HFF-Myc (cell line): Measurements from ENCODE around the gene CDC42EP3.

ENCODE experiments used
- DNase-seq: peaks from one replicate; pipeline ENCODE4 v3.0.0-alpha.2; 2011; ENCODE audit warnings: low read depth; ENCODE audit errors: extremely low read depth
- H3K4me3 ChIP-seq: replicated peaks from 2 replicates; pipeline ENCODE4 v1.5.1; 2011; ENCODE audit warnings: low read depth, mild to moderate bottlenecking, control low read depth, low read length
- TF ChIP-seq, protein P1 (sequence below): IDR thresholded peaks from 2 replicates; pipeline ENCODE4 v1.5.1; 2012; ENCODE audit warnings: mild to moderate bottlenecking, low read depth, low read length, control low read depth; ENCODE audit errors: missing control alignments

Gene CDC42EP3

DNA sequence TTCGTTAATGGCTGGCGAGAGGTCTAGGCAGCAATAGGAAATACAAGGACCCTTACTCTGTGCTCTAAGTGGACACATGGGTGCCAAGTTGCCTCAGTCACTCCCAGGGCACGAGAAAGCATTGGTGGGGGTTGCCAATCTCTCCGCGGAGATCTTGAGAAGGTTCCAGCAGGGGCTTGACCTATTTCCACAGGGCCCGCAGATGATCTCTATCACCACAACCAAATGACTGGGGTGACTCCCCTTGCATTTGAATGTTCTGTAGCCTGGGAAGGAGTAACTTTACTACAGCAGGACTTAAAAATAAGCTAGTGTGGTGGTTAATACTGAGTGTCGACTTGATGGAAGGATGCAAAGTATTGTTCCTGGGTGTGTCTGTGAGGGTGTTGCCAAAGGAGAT is 8.1 kb downstream of the CDC42EP3 start:
- H3K4me3 ChIP-seq, result no peak overlapping the region
- TF ChIP-seq, protein P1, sequence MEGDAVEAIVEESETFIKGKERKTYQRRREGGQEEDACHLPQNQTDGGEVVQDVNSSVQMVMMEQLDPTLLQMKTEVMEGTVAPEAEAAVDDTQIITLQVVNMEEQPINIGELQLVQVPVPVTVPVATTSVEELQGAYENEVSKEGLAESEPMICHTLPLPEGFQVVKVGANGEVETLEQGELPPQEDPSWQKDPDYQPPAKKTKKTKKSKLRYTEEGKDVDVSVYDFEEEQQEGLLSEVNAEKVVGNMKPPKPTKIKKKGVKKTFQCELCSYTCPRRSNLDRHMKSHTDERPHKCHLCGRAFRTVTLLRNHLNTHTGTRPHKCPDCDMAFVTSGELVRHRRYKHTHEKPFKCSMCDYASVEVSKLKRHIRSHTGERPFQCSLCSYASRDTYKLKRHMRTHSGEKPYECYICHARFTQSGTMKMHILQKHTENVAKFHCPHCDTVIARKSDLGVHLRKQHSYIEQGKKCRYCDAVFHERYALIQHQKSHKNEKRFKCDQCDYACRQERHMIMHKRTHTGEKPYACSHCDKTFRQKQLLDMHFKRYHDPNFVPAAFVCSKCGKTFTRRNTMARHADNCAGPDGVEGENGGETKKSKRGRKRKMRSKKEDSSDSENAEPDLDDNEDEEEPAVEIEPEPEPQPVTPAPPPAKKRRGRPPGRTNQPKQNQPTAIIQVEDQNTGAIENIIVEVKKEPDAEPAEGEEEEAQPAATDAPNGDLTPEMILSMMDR, result no peak
- DNase-seq, result no peak

GRCh38 chr2:37659723-37660122 is 11.7 kb downstream of the CDC42EP3 start:
- TF ChIP-seq, protein P1, result no peak
- no peak for DNase-seq
- H3K4me3 ChIP-seq, result no peak overlapping the region

DNA sequence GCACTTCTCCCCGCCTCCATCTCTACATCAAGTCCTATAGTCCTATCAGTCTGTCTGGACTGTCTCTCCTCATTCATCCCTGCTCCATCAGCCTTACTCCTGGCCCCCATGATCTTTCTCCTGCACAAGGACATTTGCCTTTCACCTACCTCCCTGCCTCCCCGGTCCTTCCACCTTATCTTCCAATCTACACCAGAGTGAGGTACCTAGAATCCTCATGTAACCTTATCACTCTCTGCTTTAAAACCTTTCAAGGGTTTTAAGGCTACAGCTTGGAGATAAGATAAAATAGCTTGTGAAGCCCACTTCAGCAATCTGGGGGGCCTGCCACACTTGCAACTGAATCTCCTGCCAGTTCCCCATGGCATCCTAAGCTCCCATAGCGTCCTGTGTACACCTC is 12.8 kb downstream of the CDC42EP3 start:
- TF ChIP-seq, protein P1, result no peak

DNA sequence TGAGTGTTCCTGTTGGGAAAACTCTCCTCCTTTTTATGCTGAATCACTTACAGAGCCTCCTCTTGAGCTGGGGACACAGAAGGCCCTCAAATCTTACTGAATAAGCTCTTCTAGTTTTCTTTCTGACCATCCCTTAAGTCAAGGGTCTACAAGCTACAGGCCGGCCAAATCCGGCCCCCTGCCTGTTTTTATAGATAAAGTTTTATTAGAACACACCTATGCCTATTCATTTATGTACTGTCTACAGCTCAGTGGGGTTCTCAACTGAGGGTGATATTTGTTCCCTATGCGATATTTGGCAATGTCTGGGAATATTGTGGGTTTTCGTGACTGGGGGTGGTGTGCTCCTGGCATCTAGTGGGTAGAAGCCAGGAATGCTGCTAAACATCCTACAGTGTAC is 14.0 kb downstream of the CDC42EP3 start:
- H3K4me3 ChIP-seq, result no peak overlapping the region
- TF ChIP-seq, protein P1, result no peak
- DNase-seq, result no peak

More for the DNA sequence above, 12.8 kb downstream of the CDC42EP3 start:
- H3K4me3 ChIP-seq, result no peak overlapping the region
- no peak for DNase-seq

- no peak overlapping the region for H3K4me3 ChIP-seq
- no peak for DNase-seq
- TF ChIP-seq, protein P1, result no peak
These were observed 14.7 kb downstream of the CDC42EP3 start for GRCh38 chr2:37656512-37657423.

DNA sequence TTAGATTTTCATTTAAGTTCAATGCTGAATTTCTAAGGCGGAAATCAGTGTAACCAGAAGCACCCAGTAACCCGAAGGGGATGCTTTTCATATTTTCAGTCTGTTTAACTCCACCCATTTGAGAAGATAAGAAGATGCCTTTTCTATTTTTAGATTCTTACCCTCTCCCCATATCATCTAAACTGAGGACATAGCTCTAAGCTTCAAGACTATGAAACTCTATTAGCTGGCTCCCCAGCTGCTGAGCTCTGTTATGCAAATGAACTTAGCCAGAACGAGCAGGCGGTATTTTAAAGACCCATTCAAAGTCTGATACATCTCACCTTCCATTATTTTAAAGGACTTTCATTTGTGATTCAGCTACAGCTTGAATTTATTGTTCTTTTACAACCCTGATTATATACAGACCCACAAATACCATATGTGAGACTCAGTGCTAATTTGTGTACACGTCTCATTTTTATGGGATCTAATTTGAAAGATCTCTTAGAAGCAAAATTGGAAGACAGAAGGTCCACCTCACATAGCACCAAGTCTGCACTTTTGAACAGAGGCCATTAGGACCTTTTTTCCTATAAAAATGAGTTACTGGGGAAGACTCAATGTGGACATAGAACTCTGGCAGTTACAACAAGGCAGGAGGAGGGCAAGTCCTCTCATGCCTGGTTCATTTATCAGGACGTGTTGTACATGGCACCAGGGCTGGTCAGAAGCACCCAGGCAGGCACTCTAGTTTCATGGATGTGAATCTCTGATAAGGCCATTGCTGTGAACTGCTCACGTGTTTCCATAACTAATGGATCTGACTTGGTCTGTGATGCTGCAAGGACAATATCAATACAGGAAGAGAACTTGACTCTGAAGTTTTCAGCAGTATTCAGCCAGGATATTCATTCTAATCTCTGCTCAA is 16.3 kb downstream of the CDC42EP3 start:
- no peak for DNase-seq
- H3K4me3 ChIP-seq, result no peak overlapping the region
- TF ChIP-seq, protein P1, result no peak
